SU-DHL-6 (cell line): ENCODE results near the gene LCOR.

ENCODE experiments used
- EZH2phosphoT487 ChIP-seq: fragments of 200-600 bp; sonication (generic), shearing (Covaris generic); conservative IDR thresholded peaks from 2 replicates; pipeline ENCODE4 v1.6.1; 2018; ENCODE audit warnings: mild to moderate bottlenecking, antibody characterized with exemption, low read length, moderate library complexity, mixed read lengths
- TF ChIP-seq, protein P1 (sequence below): fragments of 200-600 bp; sonication (generic); IDR thresholded peaks from one replicate; pipeline ENCODE4 v1.5.1; 2017; ENCODE audit warnings: antibody characterized with exemption, mild to moderate bottlenecking, low read length, moderate library complexity; ENCODE audit not compliant: insufficient read depth, poor library complexity, severe bottlenecking

DNA sequence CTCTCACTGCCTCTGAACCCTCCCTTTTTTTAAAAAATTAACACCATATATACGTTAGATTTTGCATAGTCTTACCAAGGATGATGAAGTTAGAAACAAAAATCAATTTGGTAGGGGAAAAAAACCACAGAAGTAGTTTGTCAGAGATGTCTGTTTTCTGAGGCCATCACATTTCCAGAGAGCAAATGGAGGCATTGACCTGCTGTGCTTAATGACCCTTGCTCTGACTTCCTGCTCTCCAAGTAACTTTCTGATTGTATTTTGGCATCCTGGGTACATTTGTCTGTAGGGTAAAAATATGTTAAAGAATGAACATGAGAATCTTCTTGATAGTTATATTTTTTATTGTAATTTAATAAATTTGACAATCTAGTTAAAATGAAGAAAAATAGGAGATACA lies 140.2 kb downstream of the LCOR start:
- TF ChIP-seq, protein P1, sequence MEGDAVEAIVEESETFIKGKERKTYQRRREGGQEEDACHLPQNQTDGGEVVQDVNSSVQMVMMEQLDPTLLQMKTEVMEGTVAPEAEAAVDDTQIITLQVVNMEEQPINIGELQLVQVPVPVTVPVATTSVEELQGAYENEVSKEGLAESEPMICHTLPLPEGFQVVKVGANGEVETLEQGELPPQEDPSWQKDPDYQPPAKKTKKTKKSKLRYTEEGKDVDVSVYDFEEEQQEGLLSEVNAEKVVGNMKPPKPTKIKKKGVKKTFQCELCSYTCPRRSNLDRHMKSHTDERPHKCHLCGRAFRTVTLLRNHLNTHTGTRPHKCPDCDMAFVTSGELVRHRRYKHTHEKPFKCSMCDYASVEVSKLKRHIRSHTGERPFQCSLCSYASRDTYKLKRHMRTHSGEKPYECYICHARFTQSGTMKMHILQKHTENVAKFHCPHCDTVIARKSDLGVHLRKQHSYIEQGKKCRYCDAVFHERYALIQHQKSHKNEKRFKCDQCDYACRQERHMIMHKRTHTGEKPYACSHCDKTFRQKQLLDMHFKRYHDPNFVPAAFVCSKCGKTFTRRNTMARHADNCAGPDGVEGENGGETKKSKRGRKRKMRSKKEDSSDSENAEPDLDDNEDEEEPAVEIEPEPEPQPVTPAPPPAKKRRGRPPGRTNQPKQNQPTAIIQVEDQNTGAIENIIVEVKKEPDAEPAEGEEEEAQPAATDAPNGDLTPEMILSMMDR = no peak
- no peak for TF ChIP-seq EZH2phosphoT487
